WTC11 (cell line): ENCODE measurements around the gene TCF7. TPM values are rescaled to one million over a fixed set of nuclear protein-coding genes. Genes with fewer than 3 reads are reported as not detected.

Experiments
- ATAC-seq: fragments of 200-7000 bp; cut with Tn5 transposase; 2 replicates; pipeline ENCODE4 v1.10.0; 2021; ENCODE audit warnings: mild to moderate bottlenecking, moderate library complexity
- CTCF ChIA-PET: fragments of 300-600 bp; sonication (Branson Sonifier 250); formaldehyde crosslinking; loops from one replicate; lab custom pipeline; 2021; ENCODE audit warnings: antibody characterized with exemption; lab: Charles Lee
- POLR2A ChIA-PET: fragments of 350-600 bp; sonication (Branson Sonifier 250); formaldehyde crosslinking; loops from one replicate; lab custom pipeline; 2021; ENCODE audit warnings: antibody characterized with exemption; lab: Charles Lee
- DNase-seq: peaks from one replicate; pipeline ENCODE4 v3.0.0; 2021; ENCODE audit warnings: low spot score
- H3K27ac Mint-ChIP-seq: 2 replicates; pipeline ENCODE4 v1.8.0; 2021; ENCODE audit warnings: mixed read lengths
- H3K27me3 Mint-ChIP-seq: 2 replicates; pipeline ENCODE4 v1.8.0; 2021; ENCODE audit warnings: low read depth, mild to moderate bottlenecking, moderate library complexity, mixed read lengths
- H3K36me3 Mint-ChIP-seq: 2 replicates; pipeline ENCODE4 v1.8.0; 2021; ENCODE audit warnings: mixed read lengths
- H3K4me1 Mint-ChIP-seq: 2 replicates; pipeline ENCODE4 v1.8.0; 2022; ENCODE audit warnings: mixed read lengths
- H3K4me3 Mint-ChIP-seq: 2 replicates; pipeline ENCODE4 v1.8.0; 2021; ENCODE audit warnings: mild to moderate bottlenecking, moderate library complexity, mixed read lengths
- H3K9me3 Mint-ChIP-seq: 2 replicates; pipeline ENCODE4 v1.8.0; 2021; ENCODE audit warnings: mixed read lengths
- CREB1 ChIP-seq: sonication (generic); formaldehyde crosslinking; IDR thresholded peaks from 2 replicates; pipeline ENCODE4 v1.8.0; 2023; ENCODE audit warnings: mild to moderate bottlenecking, missing genetic modification reagents
- FOXJ3 ChIP-seq: sonication (generic); formaldehyde crosslinking; IDR thresholded peaks from 2 replicates; pipeline ENCODE4 v1.9.0; 2021; ENCODE audit warnings: missing genetic modification reagents, mild to moderate bottlenecking, borderline replicate concordance
- HMGA2 ChIP-seq: fragments of 250-450 bp; sonication (Bioruptor Pico); IDR thresholded peaks from 2 replicates; pipeline ENCODE4 v1.4.0; 2021; ENCODE audit warnings: mild to moderate bottlenecking, moderate library complexity
- JUN ChIP-seq: sonication (generic); formaldehyde crosslinking; IDR thresholded peaks from 2 replicates; pipeline ENCODE4 v1.8.0; 2023; ENCODE audit warnings: mild to moderate bottlenecking, missing genetic modification reagents
- NFE2L1 ChIP-seq: sonication (generic); formaldehyde crosslinking; IDR thresholded peaks from 2 replicates; pipeline ENCODE4 v1.8.1; 2023; ENCODE audit warnings: missing genetic modification reagents
- SOX15 ChIP-seq: fragments of 250-450 bp; sonication (Bioruptor Pico); IDR thresholded peaks from 2 replicates; pipeline ENCODE4 v1.9.0; 2021; ENCODE audit warnings: mild to moderate bottlenecking
- TEAD4 ChIP-seq: sonication (generic); formaldehyde crosslinking; IDR thresholded peaks from 2 replicates; pipeline ENCODE4 v1.8.0; 2022; ENCODE audit warnings: mild to moderate bottlenecking, missing genetic modification reagents
- ZNF138 ChIP-seq: sonication (generic); formaldehyde crosslinking; conservative IDR thresholded peaks from 2 replicates; pipeline ENCODE4 v1.8.1; 2022; ENCODE audit warnings: mild to moderate bottlenecking, moderate library complexity, missing genetic modification reagents
- ZNF263 ChIP-seq: sonication (generic); formaldehyde crosslinking; IDR thresholded peaks from 2 replicates; pipeline ENCODE4 v1.8.1; 2022; ENCODE audit warnings: low read depth, mild to moderate bottlenecking, moderate library complexity, missing genetic modification reagents
- ZNF416 ChIP-seq: fragments of 250-450 bp; sonication (Bioruptor Pico); IDR thresholded peaks from 2 replicates; pipeline ENCODE4 v1.9.0; 2021; ENCODE audit warnings: mild to moderate bottlenecking, inconsistent platforms
- total RNA-seq: library from RNA; stranded (reverse); gene quantifications from 3 replicates; pipeline ENCODE4 v1.2.3, GENCODE V29; 2021
- TF ChIP-seq, protein P1 (sequence below): fragments of 250-450 bp; sonication (Bioruptor Pico); IDR thresholded peaks from 2 replicates; pipeline ENCODE4 v1.9.0; 2021; ENCODE audit warnings: mild to moderate bottlenecking
- TF ChIP-seq, protein P2 (sequence below): sonication (generic); formaldehyde crosslinking; IDR thresholded peaks from 2 replicates; pipeline ENCODE4 v1.8.0; 2022; ENCODE audit warnings: mild to moderate bottlenecking, missing genetic modification reagents
- TF ChIP-seq, protein P3 (sequence below): sonication (generic); formaldehyde crosslinking; IDR thresholded peaks from 2 replicates; pipeline ENCODE4 v1.8.0; 2023; ENCODE audit warnings: mild to moderate bottlenecking, missing genetic modification reagents
- TF ChIP-seq, protein P4 (sequence below): sonication (generic); formaldehyde crosslinking; IDR thresholded peaks from 2 replicates; pipeline ENCODE4 v1.8.0; 2022; ENCODE audit warnings: mild to moderate bottlenecking, missing genetic modification reagents
- TF ChIP-seq, protein P5 (sequence below): sonication (generic); formaldehyde crosslinking; IDR thresholded peaks from 2 replicates; pipeline ENCODE4 v1.8.1; 2022; ENCODE audit warnings: low read depth, mild to moderate bottlenecking, moderate library complexity, missing genetic modification reagents, borderline replicate concordance
- TF ChIP-seq, protein P6 (sequence below): sonication (generic); formaldehyde crosslinking; IDR thresholded peaks from 2 replicates; pipeline ENCODE4 v1.8.0; 2022; ENCODE audit warnings: mild to moderate bottlenecking, missing genetic modification reagents
- TF ChIP-seq, protein P7 (sequence below): sonication (generic); formaldehyde crosslinking; IDR thresholded peaks from 2 replicates; pipeline ENCODE4 v1.8.1; 2023; ENCODE audit warnings: mild to moderate bottlenecking, missing genetic modification reagents
- TF ChIP-seq, protein P8 (sequence below): sonication (generic); formaldehyde crosslinking; IDR thresholded peaks from 2 replicates; pipeline ENCODE4 v1.8.1; 2022; ENCODE audit warnings: missing genetic modification reagents, borderline replicate concordance

TCF7 gene
- total RNA-seq, 1 experiment from 2014 or later, result 11.3 TPM

DNA sequence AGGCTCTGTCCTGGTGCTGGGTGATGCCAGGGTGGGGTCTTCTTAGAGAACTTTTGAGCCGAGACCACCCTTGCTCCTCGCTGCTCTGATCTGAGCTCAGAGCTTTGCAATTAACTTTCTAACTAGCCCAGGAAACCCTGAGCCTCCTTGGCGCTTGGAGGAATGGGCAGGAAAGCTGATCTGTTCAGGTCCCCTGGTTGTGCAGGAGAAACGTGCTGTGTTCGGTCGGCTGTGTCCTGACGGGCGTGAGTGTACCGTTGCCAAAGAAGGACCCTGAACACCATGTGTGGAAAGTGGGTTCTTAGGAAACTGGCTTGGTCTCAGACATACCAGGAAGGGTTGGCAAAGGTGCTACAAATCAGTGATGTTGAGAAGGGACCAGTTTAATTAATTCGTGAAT lies 1.8 kb downstream of the TCF7 start (continued):
- TF ChIP-seq ZNF138 (CRISPR knock-in tag), result no peak
- TF ChIP-seq NFE2L1 (CRISPR knock-in tag), result no peak
- no peak for TF ChIP-seq SOX15 (CRISPR knock-in tag)

DNA sequence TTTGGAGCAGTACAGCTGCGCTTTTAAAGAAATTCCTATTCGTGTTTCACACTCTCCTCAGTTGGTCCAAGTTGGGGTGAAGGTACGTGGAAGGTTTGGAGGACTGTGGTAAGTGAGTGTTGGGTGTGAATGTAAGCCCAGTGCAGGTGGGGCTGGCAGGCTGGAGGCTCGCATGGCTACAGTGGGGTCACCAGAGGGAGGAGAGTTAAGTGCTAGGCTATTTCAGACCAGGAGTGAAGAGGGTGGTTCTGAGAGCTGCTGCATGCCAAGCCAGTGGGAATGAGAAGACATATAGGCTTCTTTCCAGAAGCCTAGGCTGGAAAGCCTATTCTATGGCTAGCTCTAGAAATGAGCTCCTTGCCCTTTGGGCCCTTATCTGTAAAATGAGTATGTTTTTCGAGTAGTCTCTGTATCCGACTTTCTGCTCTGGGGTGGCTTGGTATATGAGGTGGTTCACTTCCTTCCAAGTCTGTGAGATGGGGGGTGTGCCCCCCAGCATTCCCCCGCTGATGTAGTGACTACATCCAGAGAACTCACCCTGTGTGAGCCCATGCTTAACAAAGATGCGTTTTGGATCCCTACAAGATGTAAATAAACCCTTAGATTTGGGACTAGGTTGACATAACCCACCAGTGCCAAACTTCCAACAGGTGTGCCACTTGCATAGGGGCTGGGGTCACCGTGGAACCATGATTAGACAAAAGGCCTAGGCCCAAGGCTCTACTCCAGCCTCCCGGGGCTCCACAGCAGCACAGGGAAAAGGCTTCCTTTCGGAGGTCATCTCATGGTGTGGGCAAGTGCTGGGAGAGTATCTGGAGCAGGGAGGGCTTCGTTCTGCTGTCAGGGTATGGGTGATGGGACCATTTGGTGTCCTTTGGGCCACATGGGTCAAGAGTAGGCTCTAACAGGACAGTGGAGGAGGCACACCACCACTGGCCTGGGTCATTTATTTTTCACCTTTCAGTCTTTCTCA lies 2.6 kb downstream of the TCF7 start:
- H3K4me3 Mint-ChIP-seq, result no peak overlapping the region
- TF ChIP-seq HMGA2 (CRISPR knock-in tag) (no peak), ZNF263 (CRISPR knock-in tag) (no peak), JUN (CRISPR knock-in tag) (no peak), ZNF416 (no peak), FOXJ3 (CRISPR knock-in tag) (no peak), TEAD4 (no peak), CREB1 (CRISPR knock-in tag) (no peak), ZNF138 (CRISPR knock-in tag) (no peak)
- TF ChIP-seq, protein P1, sequence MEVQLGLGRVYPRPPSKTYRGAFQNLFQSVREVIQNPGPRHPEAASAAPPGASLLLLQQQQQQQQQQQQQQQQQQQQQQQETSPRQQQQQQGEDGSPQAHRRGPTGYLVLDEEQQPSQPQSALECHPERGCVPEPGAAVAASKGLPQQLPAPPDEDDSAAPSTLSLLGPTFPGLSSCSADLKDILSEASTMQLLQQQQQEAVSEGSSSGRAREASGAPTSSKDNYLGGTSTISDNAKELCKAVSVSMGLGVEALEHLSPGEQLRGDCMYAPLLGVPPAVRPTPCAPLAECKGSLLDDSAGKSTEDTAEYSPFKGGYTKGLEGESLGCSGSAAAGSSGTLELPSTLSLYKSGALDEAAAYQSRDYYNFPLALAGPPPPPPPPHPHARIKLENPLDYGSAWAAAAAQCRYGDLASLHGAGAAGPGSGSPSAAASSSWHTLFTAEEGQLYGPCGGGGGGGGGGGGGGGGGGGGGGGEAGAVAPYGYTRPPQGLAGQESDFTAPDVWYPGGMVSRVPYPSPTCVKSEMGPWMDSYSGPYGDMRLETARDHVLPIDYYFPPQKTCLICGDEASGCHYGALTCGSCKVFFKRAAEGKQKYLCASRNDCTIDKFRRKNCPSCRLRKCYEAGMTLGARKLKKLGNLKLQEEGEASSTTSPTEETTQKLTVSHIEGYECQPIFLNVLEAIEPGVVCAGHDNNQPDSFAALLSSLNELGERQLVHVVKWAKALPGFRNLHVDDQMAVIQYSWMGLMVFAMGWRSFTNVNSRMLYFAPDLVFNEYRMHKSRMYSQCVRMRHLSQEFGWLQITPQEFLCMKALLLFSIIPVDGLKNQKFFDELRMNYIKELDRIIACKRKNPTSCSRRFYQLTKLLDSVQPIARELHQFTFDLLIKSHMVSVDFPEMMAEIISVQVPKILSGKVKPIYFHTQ (CRISPR knock-in tag), result no peak
- TF ChIP-seq, protein P2, sequence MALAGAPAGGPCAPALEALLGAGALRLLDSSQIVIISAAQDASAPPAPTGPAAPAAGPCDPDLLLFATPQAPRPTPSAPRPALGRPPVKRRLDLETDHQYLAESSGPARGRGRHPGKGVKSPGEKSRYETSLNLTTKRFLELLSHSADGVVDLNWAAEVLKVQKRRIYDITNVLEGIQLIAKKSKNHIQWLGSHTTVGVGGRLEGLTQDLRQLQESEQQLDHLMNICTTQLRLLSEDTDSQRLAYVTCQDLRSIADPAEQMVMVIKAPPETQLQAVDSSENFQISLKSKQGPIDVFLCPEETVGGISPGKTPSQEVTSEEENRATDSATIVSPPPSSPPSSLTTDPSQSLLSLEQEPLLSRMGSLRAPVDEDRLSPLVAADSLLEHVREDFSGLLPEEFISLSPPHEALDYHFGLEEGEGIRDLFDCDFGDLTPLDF, result no peak
- TF ChIP-seq, protein P3, sequence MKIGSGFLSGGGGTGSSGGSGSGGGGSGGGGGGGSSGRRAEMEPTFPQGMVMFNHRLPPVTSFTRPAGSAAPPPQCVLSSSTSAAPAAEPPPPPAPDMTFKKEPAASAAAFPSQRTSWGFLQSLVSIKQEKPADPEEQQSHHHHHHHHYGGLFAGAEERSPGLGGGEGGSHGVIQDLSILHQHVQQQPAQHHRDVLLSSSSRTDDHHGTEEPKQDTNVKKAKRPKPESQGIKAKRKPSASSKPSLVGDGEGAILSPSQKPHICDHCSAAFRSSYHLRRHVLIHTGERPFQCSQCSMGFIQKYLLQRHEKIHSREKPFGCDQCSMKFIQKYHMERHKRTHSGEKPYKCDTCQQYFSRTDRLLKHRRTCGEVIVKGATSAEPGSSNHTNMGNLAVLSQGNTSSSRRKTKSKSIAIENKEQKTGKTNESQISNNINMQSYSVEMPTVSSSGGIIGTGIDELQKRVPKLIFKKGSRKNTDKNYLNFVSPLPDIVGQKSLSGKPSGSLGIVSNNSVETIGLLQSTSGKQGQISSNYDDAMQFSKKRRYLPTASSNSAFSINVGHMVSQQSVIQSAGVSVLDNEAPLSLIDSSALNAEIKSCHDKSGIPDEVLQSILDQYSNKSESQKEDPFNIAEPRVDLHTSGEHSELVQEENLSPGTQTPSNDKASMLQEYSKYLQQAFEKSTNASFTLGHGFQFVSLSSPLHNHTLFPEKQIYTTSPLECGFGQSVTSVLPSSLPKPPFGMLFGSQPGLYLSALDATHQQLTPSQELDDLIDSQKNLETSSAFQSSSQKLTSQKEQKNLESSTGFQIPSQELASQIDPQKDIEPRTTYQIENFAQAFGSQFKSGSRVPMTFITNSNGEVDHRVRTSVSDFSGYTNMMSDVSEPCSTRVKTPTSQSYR (CRISPR knock-in tag), result no peak
- TF ChIP-seq, protein P4, sequence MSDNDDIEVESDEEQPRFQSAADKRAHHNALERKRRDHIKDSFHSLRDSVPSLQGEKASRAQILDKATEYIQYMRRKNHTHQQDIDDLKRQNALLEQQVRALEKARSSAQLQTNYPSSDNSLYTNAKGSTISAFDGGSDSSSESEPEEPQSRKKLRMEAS (CRISPR knock-in tag), result no peak
- TF ChIP-seq, protein P5, sequence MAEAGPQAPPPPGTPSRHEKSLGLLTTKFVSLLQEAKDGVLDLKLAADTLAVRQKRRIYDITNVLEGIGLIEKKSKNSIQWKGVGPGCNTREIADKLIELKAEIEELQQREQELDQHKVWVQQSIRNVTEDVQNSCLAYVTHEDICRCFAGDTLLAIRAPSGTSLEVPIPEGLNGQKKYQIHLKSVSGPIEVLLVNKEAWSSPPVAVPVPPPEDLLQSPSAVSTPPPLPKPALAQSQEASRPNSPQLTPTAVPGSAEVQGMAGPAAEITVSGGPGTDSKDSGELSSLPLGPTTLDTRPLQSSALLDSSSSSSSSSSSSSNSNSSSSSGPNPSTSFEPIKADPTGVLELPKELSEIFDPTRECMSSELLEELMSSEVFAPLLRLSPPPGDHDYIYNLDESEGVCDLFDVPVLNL, result no peak
- TF ChIP-seq, protein P6, sequence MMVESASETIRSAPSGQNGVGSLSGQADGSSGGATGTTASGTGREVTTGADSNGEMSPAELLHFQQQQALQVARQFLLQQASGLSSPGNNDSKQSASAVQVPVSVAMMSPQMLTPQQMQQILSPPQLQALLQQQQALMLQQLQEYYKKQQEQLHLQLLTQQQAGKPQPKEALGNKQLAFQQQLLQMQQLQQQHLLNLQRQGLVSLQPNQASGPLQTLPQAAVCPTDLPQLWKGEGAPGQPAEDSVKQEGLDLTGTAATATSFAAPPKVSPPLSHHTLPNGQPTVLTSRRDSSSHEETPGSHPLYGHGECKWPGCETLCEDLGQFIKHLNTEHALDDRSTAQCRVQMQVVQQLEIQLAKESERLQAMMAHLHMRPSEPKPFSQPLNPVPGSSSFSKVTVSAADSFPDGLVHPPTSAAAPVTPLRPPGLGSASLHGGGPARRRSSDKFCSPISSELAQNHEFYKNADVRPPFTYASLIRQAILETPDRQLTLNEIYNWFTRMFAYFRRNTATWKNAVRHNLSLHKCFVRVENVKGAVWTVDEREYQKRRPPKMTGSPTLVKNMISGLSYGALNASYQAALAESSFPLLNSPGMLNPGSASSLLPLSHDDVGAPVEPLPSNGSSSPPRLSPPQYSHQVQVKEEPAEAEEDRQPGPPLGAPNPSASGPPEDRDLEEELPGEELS (CRISPR knock-in tag), result no peak
- TF ChIP-seq, protein P7, sequence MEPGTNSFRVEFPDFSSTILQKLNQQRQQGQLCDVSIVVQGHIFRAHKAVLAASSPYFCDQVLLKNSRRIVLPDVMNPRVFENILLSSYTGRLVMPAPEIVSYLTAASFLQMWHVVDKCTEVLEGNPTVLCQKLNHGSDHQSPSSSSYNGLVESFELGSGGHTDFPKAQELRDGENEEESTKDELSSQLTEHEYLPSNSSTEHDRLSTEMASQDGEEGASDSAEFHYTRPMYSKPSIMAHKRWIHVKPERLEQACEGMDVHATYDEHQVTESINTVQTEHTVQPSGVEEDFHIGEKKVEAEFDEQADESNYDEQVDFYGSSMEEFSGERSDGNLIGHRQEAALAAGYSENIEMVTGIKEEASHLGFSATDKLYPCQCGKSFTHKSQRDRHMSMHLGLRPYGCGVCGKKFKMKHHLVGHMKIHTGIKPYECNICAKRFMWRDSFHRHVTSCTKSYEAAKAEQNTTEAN, result no peak
- TF ChIP-seq, protein P8, sequence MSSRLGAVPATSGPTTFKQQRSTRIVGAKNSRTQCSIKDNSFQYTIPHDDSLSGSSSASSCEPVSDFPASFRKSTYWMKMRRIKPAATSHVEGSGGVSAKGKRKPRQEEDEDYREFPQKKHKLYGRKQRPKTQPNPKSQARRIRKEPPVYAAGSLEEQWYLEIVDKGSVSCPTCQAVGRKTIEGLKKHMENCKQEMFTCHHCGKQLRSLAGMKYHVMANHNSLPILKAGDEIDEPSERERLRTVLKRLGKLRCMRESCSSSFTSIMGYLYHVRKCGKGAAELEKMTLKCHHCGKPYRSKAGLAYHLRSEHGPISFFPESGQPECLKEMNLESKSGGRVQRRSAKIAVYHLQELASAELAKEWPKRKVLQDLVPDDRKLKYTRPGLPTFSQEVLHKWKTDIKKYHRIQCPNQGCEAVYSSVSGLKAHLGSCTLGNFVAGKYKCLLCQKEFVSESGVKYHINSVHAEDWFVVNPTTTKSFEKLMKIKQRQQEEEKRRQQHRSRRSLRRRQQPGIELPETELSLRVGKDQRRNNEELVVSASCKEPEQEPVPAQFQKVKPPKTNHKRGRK, result no peak

More for the DNA sequence above, 2.6 kb downstream of the TCF7 start:
- DNase-seq (no peak), ATAC-seq (no peak)
- CTCF ChIA-PET, result interaction anchor here (0.8 to 4.0 kb wide), 2 partner anchors 23 kb away, joined by 3 to 22 read pairs; no protein-coding TSS in a partner anchor
- POLR2A ChIA-PET, result no interaction called here
- no peaks in the 10 kb centered on the region for H3K9me3 Mint-ChIP-seq
- H3K4me1 Mint-ChIP-seq, result peaks cover 4% of the 10 kb centered on the region
- H3K27ac Mint-ChIP-seq, result no peak overlapping the region
- H3K36me3 Mint-ChIP-seq, result 0 out of 2 replicates have a peak, but pooled peaks cover 3% of the 10 kb centered on the region
- H3K27me3 Mint-ChIP-seq, result peaks cover 23% of the 10 kb centered on the region
